Measurements from ENCODE around the gene TEKT3. TPM values are rescaled to one million over a fixed set of nuclear protein-coding genes. Genes with fewer than 3 reads are reported as not detected.

TEKT3 gene
- total RNA-seq, 1 experiment from 2014 or later: not detected

GRCh38 chr17:15309236-15309635, 32.2 kb downstream of the TEKT3 start:
- ChIA-PET CTCF (no interaction called here), POLR2A (ENCODE audit: unreplicated experiment) (no interaction called here)
- no peaks in the 10 kb centered on the region for H3K79me2 ChIP-seq (ENCODE audit: low read depth)
- no peaks in the 10 kb centered on the region for H3F3A ChIP-seq (ENCODE audit: insufficient read depth, low read depth)
- no peaks in the 10 kb centered on the region for H3K9me3 ChIP-seq (ENCODE audit: insufficient read depth, low read depth)
- no peaks in the 10 kb centered on the region for H3K36me3 ChIP-seq (ENCODE audit: low read depth)
- no peak overlapping the region for H3K27ac ChIP-seq
- H3K4me3 ChIP-seq: no peak overlapping the region
- no peak overlapping the region for H2AFZ ChIP-seq
- TF ChIP-seq EZH2 (IDR thresholded peaks at IDR 0.05; ENCODE audit: low read depth) (no peak), CTCF (conservative IDR thresholded peaks at IDR 0.05) (no peak)
- peaks cover 73% of the 10 kb centered on the region for H3K27me3 ChIP-seq (ENCODE audit: insufficient read depth, low read depth)
- H4K20me1 ChIP-seq (ENCODE audit: insufficient read depth): no peaks in the 10 kb centered on the region
- intact Hi-C loops (cut with micrococcal nuclease; ENCODE audit: unreplicated experiment): no loop called here
- H3K4me2 ChIP-seq: no peak overlapping the region
- H3K4me1 ChIP-seq (replicated peaks; ENCODE audit: insufficient read depth): no peaks in the 10 kb centered on the region
- no peak for DNase-seq
- H3K9me2 ChIP-seq (ENCODE audit: insufficient read depth): no peaks in the 10 kb centered on the region
- BruUV-seq (replicated peaks): no TSS peak

GRCh38 chr17:15308758-15309157, 32.6 kb downstream of the TEKT3 start:
- no peak for DNase-seq
- no peaks in the 10 kb centered on the region for H3K4me1 ChIP-seq (replicated peaks; ENCODE audit: insufficient read depth)
- intact Hi-C loops (cut with micrococcal nuclease; ENCODE audit: unreplicated experiment): no loop called here
- no peak overlapping the region for H2AFZ ChIP-seq
- H3K9me3 ChIP-seq (ENCODE audit: insufficient read depth, low read depth): no peaks in the 10 kb centered on the region
- H4K20me1 ChIP-seq (ENCODE audit: insufficient read depth): no peaks in the 10 kb centered on the region
- no peaks in the 10 kb centered on the region for H3K79me2 ChIP-seq (ENCODE audit: low read depth)
- POLR2A ChIA-PET (ENCODE audit: unreplicated experiment): no interaction called here
- H3K4me3 ChIP-seq: no peak overlapping the region
- TF ChIP-seq CTCF (conservative IDR thresholded peaks at IDR 0.05) (no peak), EZH2 (IDR thresholded peaks at IDR 0.05; ENCODE audit: low read depth) (no peak)
- BruUV-seq (replicated peaks): no TSS peak
- H3K9me2 ChIP-seq (ENCODE audit: insufficient read depth): no peaks in the 10 kb centered on the region
- H3K27ac ChIP-seq: no peak overlapping the region
- H3K4me2 ChIP-seq: no peak overlapping the region
- CTCF ChIA-PET: no interaction called here
- H3K27me3 ChIP-seq (ENCODE audit: insufficient read depth, low read depth): peaks cover 70% of the 10 kb centered on the region
- H3K36me3 ChIP-seq (ENCODE audit: low read depth): no peaks in the 10 kb centered on the region
- no peaks in the 10 kb centered on the region for H3F3A ChIP-seq (ENCODE audit: insufficient read depth, low read depth)

GRCh38 chr17:15307710-15308111, 33.7 kb downstream of the TEKT3 start:
- Histone ChIP-seq H3K27ac (no peak overlapping the region), H3K36me3 (ENCODE audit: low read depth) (no peaks in the 10 kb centered on the region), H2AFZ (no peak overlapping the region), H3K9me2 (ENCODE audit: insufficient read depth) (no peaks in the 10 kb centered on the region), H3K79me2 (ENCODE audit: low read depth) (no peaks in the 10 kb centered on the region), H3K27me3 (ENCODE audit: insufficient read depth, low read depth) (peaks cover 70% of the 10 kb centered on the region), H3K4me3 (no peak overlapping the region), H4K20me1 (ENCODE audit: insufficient read depth) (no peaks in the 10 kb centered on the region), H3K4me1 (replicated peaks; ENCODE audit: insufficient read depth) (no peaks in the 10 kb centered on the region), H3K4me2 (no peak overlapping the region), H3K9me3 (ENCODE audit: insufficient read depth, low read depth) (no peaks in the 10 kb centered on the region), H3F3A (ENCODE audit: insufficient read depth, low read depth) (no peaks in the 10 kb centered on the region)
- ChIA-PET POLR2A (ENCODE audit: unreplicated experiment) (no interaction called here), CTCF (no interaction called here)
- BruUV-seq (replicated peaks): no TSS peak
- intact Hi-C loops (cut with micrococcal nuclease; ENCODE audit: unreplicated experiment): no loop called here
- TF ChIP-seq CTCF (conservative IDR thresholded peaks at IDR 0.05): no peak
- TF ChIP-seq EZH2 (IDR thresholded peaks at IDR 0.05; ENCODE audit: low read depth): no peak
- no peak for DNase-seq
